ENCODE results near the gene SRM.

Gene SRM

DNA sequence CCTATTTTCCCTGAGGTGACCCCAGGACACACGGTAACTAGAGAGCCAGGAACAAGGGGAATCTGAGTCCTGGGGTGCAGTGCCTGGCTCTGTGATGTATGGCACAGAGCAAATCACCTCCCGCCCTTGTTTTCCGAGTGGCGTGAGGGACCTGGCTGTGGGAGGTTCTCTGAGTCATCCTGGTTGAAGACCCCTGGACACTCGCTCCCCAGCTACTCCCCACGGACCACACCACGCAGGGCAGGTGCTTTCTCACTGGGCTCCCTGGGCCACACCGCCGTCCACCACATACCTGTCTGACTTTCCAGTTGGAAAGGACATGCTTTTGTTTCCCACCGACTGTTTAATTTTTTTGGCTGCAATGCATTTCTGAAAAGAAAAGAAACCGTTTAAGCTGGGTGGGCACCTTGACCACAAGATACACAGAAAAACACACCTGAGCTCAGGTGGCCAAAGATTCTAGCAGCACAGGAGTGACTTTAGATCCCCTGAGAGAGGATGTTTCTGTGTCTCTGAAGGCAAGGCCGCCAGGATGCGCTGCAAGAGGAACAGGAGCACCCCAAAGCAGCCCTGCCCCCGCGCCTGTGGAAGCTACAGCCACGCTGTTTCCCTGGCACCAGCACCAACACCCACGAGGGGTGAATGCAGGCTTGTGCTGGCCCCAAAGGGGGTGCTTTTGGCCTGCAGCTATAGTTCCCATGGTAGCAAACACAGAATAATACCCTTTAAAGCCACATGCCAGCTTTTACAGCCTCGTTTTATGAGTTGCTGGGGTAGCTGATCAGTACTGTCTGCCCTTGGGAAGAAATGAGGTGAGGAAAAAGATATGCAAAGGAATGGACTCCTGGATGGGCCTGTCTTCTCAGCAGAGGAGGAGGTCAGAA, 8.1 kb upstream of the SRM start:
- TF ChIP-seq, protein P1, sequence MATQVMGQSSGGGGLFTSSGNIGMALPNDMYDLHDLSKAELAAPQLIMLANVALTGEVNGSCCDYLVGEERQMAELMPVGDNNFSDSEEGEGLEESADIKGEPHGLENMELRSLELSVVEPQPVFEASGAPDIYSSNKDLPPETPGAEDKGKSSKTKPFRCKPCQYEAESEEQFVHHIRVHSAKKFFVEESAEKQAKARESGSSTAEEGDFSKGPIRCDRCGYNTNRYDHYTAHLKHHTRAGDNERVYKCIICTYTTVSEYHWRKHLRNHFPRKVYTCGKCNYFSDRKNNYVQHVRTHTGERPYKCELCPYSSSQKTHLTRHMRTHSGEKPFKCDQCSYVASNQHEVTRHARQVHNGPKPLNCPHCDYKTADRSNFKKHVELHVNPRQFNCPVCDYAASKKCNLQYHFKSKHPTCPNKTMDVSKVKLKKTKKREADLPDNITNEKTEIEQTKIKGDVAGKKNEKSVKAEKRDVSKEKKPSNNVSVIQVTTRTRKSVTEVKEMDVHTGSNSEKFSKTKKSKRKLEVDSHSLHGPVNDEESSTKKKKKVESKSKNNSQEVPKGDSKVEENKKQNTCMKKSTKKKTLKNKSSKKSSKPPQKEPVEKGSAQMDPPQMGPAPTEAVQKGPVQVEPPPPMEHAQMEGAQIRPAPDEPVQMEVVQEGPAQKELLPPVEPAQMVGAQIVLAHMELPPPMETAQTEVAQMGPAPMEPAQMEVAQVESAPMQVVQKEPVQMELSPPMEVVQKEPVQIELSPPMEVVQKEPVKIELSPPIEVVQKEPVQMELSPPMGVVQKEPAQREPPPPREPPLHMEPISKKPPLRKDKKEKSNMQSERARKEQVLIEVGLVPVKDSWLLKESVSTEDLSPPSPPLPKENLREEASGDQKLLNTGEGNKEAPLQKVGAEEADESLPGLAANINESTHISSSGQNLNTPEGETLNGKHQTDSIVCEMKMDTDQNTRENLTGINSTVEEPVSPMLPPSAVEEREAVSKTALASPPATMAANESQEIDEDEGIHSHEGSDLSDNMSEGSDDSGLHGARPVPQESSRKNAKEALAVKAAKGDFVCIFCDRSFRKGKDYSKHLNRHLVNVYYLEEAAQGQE (IDR thresholded peaks at IDR 0.05; ENCODE audit: insufficient read depth in 1 of 2, low read depth in 2 of 2, low read length in 2 of 2), result no peak
- TF ChIP-seq POLR2AphosphoS5 (IDR thresholded peaks at IDR 0.05; ENCODE audit: low read depth, low read length), result no peak
- no peak for TF ChIP-seq SIN3A (IDR thresholded peaks at IDR 0.05; ENCODE audit: borderline replicate concordance, insufficient read depth, low read length)
- no peak for TF ChIP-seq TAF1 (IDR thresholded peaks at IDR 0.05; ENCODE audit: borderline replicate concordance, insufficient read depth, low read length)
- TF ChIP-seq FOXP2 (optimal IDR thresholded peaks at IDR 0.05; ENCODE audit: borderline replicate concordance, extremely low read depth, extremely low read length, insufficient read depth), result no peak

DNA sequence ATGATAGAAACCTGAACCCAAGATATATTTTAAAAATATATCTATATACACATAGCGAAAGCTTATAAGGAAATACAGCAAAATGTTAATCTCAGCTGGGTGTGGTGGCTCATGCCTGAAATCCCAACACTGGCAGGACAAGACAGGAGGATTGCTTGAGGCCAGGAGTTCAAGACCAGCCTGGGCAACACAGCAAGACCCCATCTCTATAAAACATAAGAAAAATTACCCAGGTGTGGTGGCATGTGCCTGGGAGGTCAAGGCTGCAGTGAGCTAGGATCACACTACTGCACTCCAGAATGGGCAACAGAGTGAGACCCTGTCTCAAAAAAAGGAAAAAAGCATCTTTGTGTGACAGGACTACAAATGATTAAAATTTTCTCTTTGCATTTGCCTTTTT, 6.0 kb upstream of the SRM start:
- TF ChIP-seq POLR2AphosphoS5 (IDR thresholded peaks at IDR 0.05; ENCODE audit: low read depth, low read length) (no peak), FOXP2 (optimal IDR thresholded peaks at IDR 0.05; ENCODE audit: borderline replicate concordance, extremely low read depth, extremely low read length, insufficient read depth) (no peak), TAF1 (IDR thresholded peaks at IDR 0.05; ENCODE audit: borderline replicate concordance, insufficient read depth, low read length) (no peak), SIN3A (IDR thresholded peaks at IDR 0.05; ENCODE audit: borderline replicate concordance, insufficient read depth, low read length) (no peak)
- TF ChIP-seq, protein P1 (IDR thresholded peaks at IDR 0.05; ENCODE audit: insufficient read depth in 1 of 2, low read depth in 2 of 2, low read length in 2 of 2), result no peak

DNA sequence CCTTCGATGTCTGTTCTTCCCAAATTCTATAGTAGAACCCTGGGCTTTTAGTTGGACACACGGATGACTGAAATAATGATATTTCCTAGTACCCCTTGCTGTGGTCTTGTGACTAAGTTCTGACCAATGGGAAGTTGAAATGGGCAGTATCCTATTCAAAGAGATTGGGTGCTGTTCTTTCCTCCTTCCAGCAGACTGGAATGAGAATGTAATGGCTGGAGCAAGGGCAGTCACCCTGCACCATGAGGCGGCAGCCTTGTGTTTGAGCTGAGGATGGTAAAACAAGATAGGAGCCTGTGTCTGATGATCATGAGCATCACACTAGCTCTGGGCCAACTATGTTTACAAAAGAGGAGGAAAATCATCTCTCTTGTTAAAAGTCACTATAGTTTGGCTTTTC, 5.1 kb upstream of the SRM start:
- TF ChIP-seq POLR2AphosphoS5 (IDR thresholded peaks at IDR 0.05; ENCODE audit: low read depth, low read length), result no peak
- no peak for TF ChIP-seq FOXP2 (optimal IDR thresholded peaks at IDR 0.05; ENCODE audit: borderline replicate concordance, extremely low read depth, extremely low read length, insufficient read depth)
- no peak for TF ChIP-seq SIN3A (IDR thresholded peaks at IDR 0.05; ENCODE audit: borderline replicate concordance, insufficient read depth, low read length)
- TF ChIP-seq TAF1 (IDR thresholded peaks at IDR 0.05; ENCODE audit: borderline replicate concordance, insufficient read depth, low read length), result no peak
- TF ChIP-seq, protein P1 (IDR thresholded peaks at IDR 0.05; ENCODE audit: insufficient read depth in 1 of 2, low read depth in 2 of 2, low read length in 2 of 2), result no peak

DNA sequence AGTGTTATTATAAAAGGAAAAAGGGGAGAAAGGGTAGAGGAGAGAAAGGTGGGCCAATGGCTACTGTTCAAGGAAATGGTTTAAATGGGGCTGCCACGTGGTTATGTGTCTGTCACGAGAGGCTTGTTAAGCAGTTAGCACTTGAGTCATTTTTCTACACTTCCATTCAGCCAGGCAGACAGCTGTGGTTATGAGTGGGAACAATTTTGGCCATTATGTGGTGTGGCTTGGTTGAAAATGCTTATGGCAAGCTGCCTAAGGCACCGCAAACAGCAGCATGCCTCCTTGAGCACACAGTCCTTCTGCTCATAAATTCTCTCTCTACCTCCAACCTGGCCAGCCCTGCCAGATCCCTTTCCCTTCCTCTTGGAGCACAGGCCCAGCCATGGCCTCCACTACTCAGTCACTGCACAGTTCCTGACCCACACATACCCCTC, 3.2 kb upstream of the SRM start:
- TF ChIP-seq SIN3A (IDR thresholded peaks at IDR 0.05; ENCODE audit: borderline replicate concordance, insufficient read depth, low read length) (no peak), FOXP2 (optimal IDR thresholded peaks at IDR 0.05; ENCODE audit: borderline replicate concordance, extremely low read depth, extremely low read length, insufficient read depth) (no peak), TAF1 (IDR thresholded peaks at IDR 0.05; ENCODE audit: borderline replicate concordance, insufficient read depth, low read length) (no peak), POLR2AphosphoS5 (IDR thresholded peaks at IDR 0.05; ENCODE audit: low read depth, low read length) (no peak)
- TF ChIP-seq, protein P1 (IDR thresholded peaks at IDR 0.05; ENCODE audit: insufficient read depth in 1 of 2, low read depth in 2 of 2, low read length in 2 of 2), result no peak

Measured in PFSK-1 (cell line).